ENCODE measurements around the gene FBXO17.
A peak's percentile ranks its signal among the peaks of the same experiment; 100 is the strongest.

Gene FBXO17

GRCh38 chr19:38915329-38916321, 59.9 kb downstream of the FBXO17 start:
- no peak for DNase-seq (ENCODE audit: low read depth)

GRCh38 chr19:38913958-38914357, 61.6 kb downstream of the FBXO17 start:
- DNase-seq (ENCODE audit: low read depth) = no peak

- no peak for DNase-seq (ENCODE audit: low read depth)
Observed at GRCh38 chr19:38912600-38913514, 62.7 kb downstream of the FBXO17 start.

- DNase-seq (ENCODE audit: low read depth) = no peak
Observed at GRCh38 chr19:38911388-38912001, 64.0 kb downstream of the FBXO17 start.

GRCh38 chr19:38910488-38910887, 65.1 kb downstream of the FBXO17 start:
- DNase-seq (ENCODE audit: low read depth) = no peak

- no peak for DNase-seq (ENCODE audit: low read depth)
Observed at GRCh38 chr19:38908911-38909310, 66.6 kb downstream of the FBXO17 start.

- no peak for DNase-seq (ENCODE audit: low read depth)
Observed at GRCh38 chr19:38907670-38908069, 67.9 kb downstream of the FBXO17 start.

- no peak for DNase-seq (ENCODE audit: low read depth)
Observed at GRCh38 chr19:38907227-38907626, 68.3 kb downstream of the FBXO17 start.

- no peak for DNase-seq (ENCODE audit: low read depth)
Observed at GRCh38 chr19:38905620-38906019, 69.9 kb downstream of the FBXO17 start.

- no peak for DNase-seq (ENCODE audit: low read depth)
Observed at GRCh38 chr19:38904581-38905539, 70.7 kb downstream of the FBXO17 start.

- DNase-seq (ENCODE audit: low read depth) = no peak
Observed at GRCh38 chr19:38901683-38902082, 73.9 kb downstream of the FBXO17 start.

- DNase-seq (ENCODE audit: low read depth) = no peak
Observed at GRCh38 chr19:38900743-38901190, 74.8 kb downstream of the FBXO17 start.

GRCh38 chr19:38900202-38900629, 75.3 kb downstream of the FBXO17 start:
- no peak for DNase-seq (ENCODE audit: low read depth)

GRCh38 chr19:38899447-38900201, 75.9 kb downstream of the FBXO17 start, which contains the start of the genes NFKBIB and SIRT2:
Gene NFKBIB, plus strand, starts transcription at chr19:38899969. Its CDS starts 64 bp downstream, at chr19:38900033.
Gene SIRT2, minus strand, starts transcription at chr19:38899618. Its CDS starts 97 bp downstream, at chr19:38899521.
- DNase-seq (ENCODE audit: low read depth) = peak; percentile 98

GRCh38 chr19:38898788-38899446, 76.6 kb downstream of the FBXO17 start:
- no peak for DNase-seq (ENCODE audit: low read depth)

- no peak for DNase-seq (ENCODE audit: low read depth)
Observed at GRCh38 chr19:38894968-38895367, 80.6 kb downstream of the FBXO17 start.

GRCh38 chr19:38893341-38893771, 82.2 kb downstream of the FBXO17 start:
- no peak for DNase-seq (ENCODE audit: low read depth)

- DNase-seq (ENCODE audit: low read depth) = no peak
Observed at GRCh38 chr19:38892841-38893240, 82.7 kb downstream of the FBXO17 start.

GRCh38 chr19:38891771-38892170, 83.8 kb downstream of the FBXO17 start:
- DNase-seq (ENCODE audit: low read depth) = no peak

All from activated T-helper 9 cell treated with anti-CD3 and anti-CD28 coated beads, Interleukin-2, amount 50 U/mL, for 16 hours (primary cell).